SH-SY5Y (cell line): ENCODE data around the gene DNM2.

Source experiments
- GATA2 ChIP-seq: IDR thresholded peaks from 2 replicates; pipeline ENCODE4 v1.6.1; 2011; ENCODE audit warnings: mild to moderate bottlenecking, low read depth, low read length
- GATA3 ChIP-seq: IDR thresholded peaks from 2 replicates; pipeline ENCODE4 v1.6.1; 2011; ENCODE audit warnings: low read depth, mild to moderate bottlenecking, low read length, moderate library complexity

Gene DNM2

GRCh38 chr19:10870501-10870954, 152.6 kb downstream of the DNM2 start:
- TF ChIP-seq GATA2 = no peak
- no peak for TF ChIP-seq GATA3

- no peak for TF ChIP-seq GATA3
- TF ChIP-seq GATA2 = no peak
Observed at GRCh38 chr19:10870955-10871603, 153.2 kb downstream of the DNM2 start, which contains the start of gene CARM1. CARM1 (plus strand) TSS chr19:10871553; CDS start chr19:10871703, 150 bp downstream.

- no peak for TF ChIP-seq GATA3
- TF ChIP-seq GATA2 = no peak
Observed at GRCh38 chr19:10871711-10872545, 154.0 kb downstream of the DNM2 start.

GRCh38 chr19:10872546-10873107, 154.7 kb downstream of the DNM2 start:
- TF ChIP-seq GATA2 (no peak), GATA3 (no peak)

GRCh38 chr19:10874024-10874423, 156.1 kb downstream of the DNM2 start:
- TF ChIP-seq GATA3 (no peak), GATA2 (no peak)

GRCh38 chr19:10876459-10877240, 158.8 kb downstream of the DNM2 start:
- TF ChIP-seq GATA3 = no peak
- no peak for TF ChIP-seq GATA2

GRCh38 chr19:10878253-10878652, 160.4 kb downstream of the DNM2 start:
- TF ChIP-seq GATA2 (no peak), GATA3 (no peak)
